HEK293 (cell line): ENCODE measurements around the gene IRX1.

Experiments
- CTCF ChIA-PET: fragments of 350-600 bp; formaldehyde crosslinking; extraction: SDS; loops from one replicate; lab custom pipeline; 2021; ENCODE audit warnings: antibody characterized with exemption; lab: Yijun Ruan, JAX
- POLR2A ChIA-PET: fragments of 300-600 bp; formaldehyde crosslinking; extraction: SDS; loops from one replicate; lab custom pipeline; 2020; ENCODE audit warnings: antibody characterized with exemption, inconsistent platforms; lab: Yijun Ruan, JAX
- H3K27ac ChIP-seq: fragments of 200-500 bp; sonication (Bioruptor generic); 2 replicates; pipeline ENCODE4 v1.5.1; 2014; ENCODE audit warnings: low read depth, low read length, control low read depth, inconsistent platforms; ENCODE audit errors: extremely low read depth
- H3K36me3 ChIP-seq, 2 experiments: fragments of 200-500 bp in 1 of 2; sonication (Bioruptor generic) in 1 of 2; 1 replicate in 1 of 2; 2 replicates in 1 of 2; pipeline ENCODE4 v1.5.1; 2014 to 2017; ENCODE audit warnings: inconsistent platforms in 2 of 2, low read length in 2 of 2; ENCODE audit not compliant: control insufficient read depth in 2 of 2, insufficient read depth in 1 of 2
- H3K4me1 ChIP-seq: fragments of 200-500 bp; sonication (Bioruptor generic); 2 replicates; pipeline ENCODE4 v1.5.1; 2014; ENCODE audit warnings: mild to moderate bottlenecking, low read length, inconsistent platforms; ENCODE audit not compliant: control insufficient read depth, insufficient read depth
- H3K4me3 ChIP-seq: 2 replicates; pipeline ENCODE4 v1.5.1; 2011; ENCODE audit warnings: low read depth, mild to moderate bottlenecking, control low read depth, low read length, moderate library complexity
- H3K9me3 ChIP-seq: fragments of 200-500 bp; sonication (Bioruptor generic); 2 replicates; pipeline ENCODE4 v1.5.1; 2014; ENCODE audit warnings: low read depth, low read length, inconsistent platforms; ENCODE audit not compliant: control insufficient read depth, insufficient read depth
- BCL6B ChIP-seq: fragments of 450-650 bp; formaldehyde crosslinking; IDR thresholded peaks from 2 replicates; pipeline ENCODE4 v1.5.1; 2017; ENCODE audit warnings: missing biosample characterization, missing genetic modification characterization
- KLF9 ChIP-seq: fragments of 450-650 bp; formaldehyde crosslinking; IDR thresholded peaks from 2 replicates; pipeline ENCODE4 v1.5.1; 2016; ENCODE audit warnings: missing biosample characterization, missing genetic modification characterization, low read depth
- REPIN1 ChIP-seq: fragments of 450-650 bp; formaldehyde crosslinking; IDR thresholded peaks from 2 replicates; pipeline ENCODE4 v1.5.1; 2017; ENCODE audit warnings: missing biosample characterization, missing genetic modification characterization, low read depth
- WT1 ChIP-seq: fragments of 450-650 bp; formaldehyde crosslinking; IDR thresholded peaks from 2 replicates; pipeline ENCODE4 v1.5.1; 2016; ENCODE audit warnings: missing biosample characterization, missing genetic modification characterization
- ZBTB20 ChIP-seq: fragments of 450-650 bp; formaldehyde crosslinking; IDR thresholded peaks from 2 replicates; pipeline ENCODE4 v1.5.1; 2016; ENCODE audit warnings: missing biosample characterization, missing genetic modification characterization
- ZBTB26 ChIP-seq: fragments of 450-650 bp; formaldehyde crosslinking; optimal IDR thresholded peaks from 2 replicates; pipeline ENCODE3; 2016; ENCODE audit warnings: missing biosample characterization, mild to moderate bottlenecking, missing genetic modification characterization
- ZFHX2 ChIP-seq: fragments of 450-650 bp; formaldehyde crosslinking; conservative IDR thresholded peaks from 2 replicates; pipeline ENCODE4 v1.5.1; 2016; ENCODE audit warnings: missing biosample characterization, missing genetic modification characterization
- ZNF24 ChIP-seq: fragments of 450-650 bp; formaldehyde crosslinking; IDR thresholded peaks from 2 replicates; pipeline ENCODE4 v1.5.1; 2016; ENCODE audit warnings: missing biosample characterization, missing genetic modification characterization
- ZNF274 ChIP-seq, 2 experiments: fragments of 200-500 bp in 1 of 2; fragments of 450-650 bp in 1 of 2; sonication (Bioruptor generic) in 1 of 2; formaldehyde crosslinking in 1 of 2; IDR thresholded peaks; 2 replicates each; pipeline versions ENCODE4 v1.5.1 to v1.6.1; 2014 to 2016; ENCODE audit warnings: borderline replicate concordance in 1 of 2, inconsistent platforms in 1 of 2, low read length in 1 of 2, missing biosample characterization in 1 of 2, missing genetic modification characterization in 1 of 2
- ZNF341 ChIP-seq: fragments of 450-650 bp; formaldehyde crosslinking; IDR thresholded peaks from 2 replicates; pipeline ENCODE4; 2016; ENCODE audit warnings: low read depth, missing biosample characterization, missing genetic modification characterization
- ZNF354C ChIP-seq: fragments of 450-650 bp; formaldehyde crosslinking; IDR thresholded peaks from 2 replicates; pipeline ENCODE4 v1.5.1; 2016; ENCODE audit warnings: missing biosample characterization, missing genetic modification characterization, low read depth, borderline replicate concordance
- ZNF391 ChIP-seq: fragments of 450-650 bp; formaldehyde crosslinking; IDR thresholded peaks from 2 replicates; pipeline ENCODE4 v1.5.1; 2016; ENCODE audit warnings: low read depth, missing biosample characterization, missing genetic modification characterization, borderline replicate concordance
- ZNF433 ChIP-seq: fragments of 450-650 bp; formaldehyde crosslinking; IDR thresholded peaks from 2 replicates; pipeline ENCODE4 v1.5.1; 2016; ENCODE audit warnings: missing biosample characterization, missing genetic modification characterization, low read depth
- ZNF501 ChIP-seq: fragments of 450-650 bp; formaldehyde crosslinking; IDR thresholded peaks from 2 replicates; pipeline ENCODE4 v1.5.1; 2016; ENCODE audit warnings: missing biosample characterization, missing genetic modification characterization
- ZNF518A ChIP-seq: fragments of 450-650 bp; formaldehyde crosslinking; conservative IDR thresholded peaks from 2 replicates; pipeline ENCODE4 v1.5.1; 2016; ENCODE audit warnings: low read depth, missing biosample characterization, missing genetic modification characterization
- ZNF529 ChIP-seq: fragments of 450-650 bp; formaldehyde crosslinking; IDR thresholded peaks from 2 replicates; pipeline ENCODE4 v1.5.1; 2017; ENCODE audit warnings: missing genetic modification characterization, missing biosample characterization; ENCODE audit not compliant: insufficient replicate concordance
- ZNF561 ChIP-seq: fragments of 450-650 bp; IDR thresholded peaks from 2 replicates; pipeline ENCODE4 v1.5.1; 2018; ENCODE audit warnings: missing biosample characterization, missing genetic modification characterization, borderline replicate concordance
- ZNF658 ChIP-seq: fragments of 450-650 bp; formaldehyde crosslinking; IDR thresholded peaks from 2 replicates; pipeline ENCODE4; 2016; ENCODE audit warnings: missing biosample characterization, missing genetic modification characterization
- ZNF785 ChIP-seq: fragments of 450-650 bp; formaldehyde crosslinking; IDR thresholded peaks from 2 replicates; pipeline ENCODE4 v1.5.1; 2016; ENCODE audit warnings: missing biosample characterization, missing genetic modification characterization
- TF ChIP-seq, protein P1 (sequence below): fragments of 450-650 bp; formaldehyde crosslinking; IDR thresholded peaks from 2 replicates; pipeline ENCODE4 v1.5.1; 2016; ENCODE audit warnings: missing biosample characterization, missing genetic modification characterization

Gene IRX1

GRCh38 chr5:3594510-3595005 is 1.1 kb upstream of the IRX1 start (continued):
- TF ChIP-seq ZNF274 (IDR thresholded peaks at IDR 0.05; ENCODE audit: low read length) (no peak), ZNF274 (tag by site-specific recombination; IDR thresholded peaks at IDR 0.05; ENCODE audit: borderline replicate concordance) (no peak), REPIN1 (tag by site-specific recombination) (no peak), ZFHX2 (no peak), ZNF501 (tag by site-specific recombination) (no peak), ZBTB20 (tag by site-specific recombination) (no peak)

- H3K27ac ChIP-seq, result no peak overlapping the region
- no peaks in the 10 kb centered on the region for H3K9me3 ChIP-seq
- POLR2A ChIA-PET, result no interaction called here
- no peak for TF ChIP-seq ZBTB26 (tag by site-specific recombination)
- TF ChIP-seq ZNF341 (tag by site-specific recombination), result no peak
- no peak for TF ChIP-seq BCL6B (tag by site-specific recombination)
- no peak for TF ChIP-seq KLF9
- no peak for TF ChIP-seq ZNF785
- TF ChIP-seq WT1 (tag by site-specific recombination), result no peak
- TF ChIP-seq ZNF391 (tag by site-specific recombination), result no peak
- TF ChIP-seq ZNF354C (tag by site-specific recombination), result no peak
- TF ChIP-seq ZNF658, result no peak
- no peak for TF ChIP-seq ZNF561 (tag by site-specific recombination)
- TF ChIP-seq ZNF433, result no peak
- TF ChIP-seq, protein P1, sequence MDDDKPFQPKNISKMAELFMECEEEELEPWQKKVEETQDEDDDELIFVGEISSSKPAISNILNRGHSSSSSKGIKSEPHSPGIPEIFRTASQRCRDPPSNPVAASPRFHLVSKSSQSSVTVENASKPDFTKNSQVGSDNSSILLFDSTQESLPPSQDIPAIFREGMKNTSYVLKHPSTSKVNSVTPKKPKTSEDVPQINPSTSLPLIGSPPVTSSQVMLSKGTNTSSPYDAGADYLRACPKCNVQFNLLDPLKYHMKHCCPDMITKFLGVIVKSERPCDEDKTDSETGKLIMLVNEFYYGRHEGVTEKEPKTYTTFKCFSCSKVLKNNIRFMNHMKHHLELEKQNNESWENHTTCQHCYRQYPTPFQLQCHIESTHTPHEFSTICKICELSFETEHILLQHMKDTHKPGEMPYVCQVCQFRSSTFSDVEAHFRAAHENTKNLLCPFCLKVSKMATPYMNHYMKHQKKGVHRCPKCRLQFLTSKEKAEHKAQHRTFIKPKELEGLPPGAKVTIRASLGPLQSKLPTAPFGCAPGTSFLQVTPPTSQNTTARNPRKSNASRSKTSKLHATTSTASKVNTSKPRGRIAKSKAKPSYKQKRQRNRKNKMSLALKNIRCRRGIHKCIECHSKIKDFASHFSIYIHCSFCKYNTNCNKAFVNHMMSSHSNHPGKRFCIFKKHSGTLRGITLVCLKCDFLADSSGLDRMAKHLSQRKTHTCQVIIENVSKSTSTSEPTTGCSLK (tag by site-specific recombination), result no peak
- TF ChIP-seq ZNF518A (tag by site-specific recombination), result no peak
- no peak for TF ChIP-seq ZNF24
- TF ChIP-seq ZNF529 (tag by site-specific recombination), result no peak
- TF ChIP-seq, all 188 proteins: peak for 0
- Histone ChIP-seq H3K4me1 (no peaks in the 10 kb centered on the region), H3K4me3 (no peak overlapping the region), H3K36me3 (no peaks in the 10 kb centered on the region)
- CTCF ChIA-PET, result no interaction called here
These were observed 711 bp downstream of the IRX1 start for GRCh38 chr5:3596261-3596825.
